Thyroid gland (tissue), 4 donors: Measurements from ENCODE around the gene DHRS4.
"Not testable (repeated sequence)": the region's sequence is repeated elsewhere in the genome, so short reads cannot be mapped to it uniquely, and the experiment has no call there.

Experiments
- POLR2A ChIP-seq, 2 donors: fragments of 450-650 bp; IDR thresholded peaks; one replicate each; pipeline ENCODE4 v1.6.1; 2017; ENCODE audit warnings: antibody characterized with exemption in 2 of 2, mild to moderate bottlenecking in 2 of 2, moderate library complexity in 1 of 2
- TF ChIP-seq, protein P1 (sequence below), 6 experiments: fragments of 200-600 bp in 3 of 6; fragments of 450-650 bp in 3 of 6; sonication (generic) in 3 of 6; IDR thresholded peaks; one replicate each; pipeline ENCODE4 v1.5.1; 2016 to 2019; ENCODE audit warnings: antibody characterized with exemption in 6 of 6, mild to moderate bottlenecking in 2 of 6, inconsistent platforms in 1 of 6, moderate library complexity in 1 of 6

DNA sequence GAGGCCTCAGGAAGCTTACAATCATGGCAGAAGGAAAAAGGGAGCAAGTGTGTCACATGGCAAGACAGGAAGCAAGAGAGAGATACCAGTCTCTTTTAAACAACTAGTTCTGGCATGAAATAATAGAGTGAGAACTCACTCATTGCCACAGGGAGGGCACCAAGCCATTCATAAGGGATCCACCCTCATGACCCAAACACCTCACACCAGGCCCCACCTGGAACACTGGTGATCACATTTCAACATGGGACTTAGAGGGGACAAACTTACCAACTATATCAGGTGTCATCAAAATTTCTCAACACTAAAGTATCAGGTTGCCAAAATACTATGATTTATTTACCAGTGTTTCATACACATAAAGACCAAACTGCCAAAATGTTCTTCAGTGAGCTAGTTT lies 42.4 kb downstream of the DHRS4 start:
- TF ChIP-seq, protein P1, sequence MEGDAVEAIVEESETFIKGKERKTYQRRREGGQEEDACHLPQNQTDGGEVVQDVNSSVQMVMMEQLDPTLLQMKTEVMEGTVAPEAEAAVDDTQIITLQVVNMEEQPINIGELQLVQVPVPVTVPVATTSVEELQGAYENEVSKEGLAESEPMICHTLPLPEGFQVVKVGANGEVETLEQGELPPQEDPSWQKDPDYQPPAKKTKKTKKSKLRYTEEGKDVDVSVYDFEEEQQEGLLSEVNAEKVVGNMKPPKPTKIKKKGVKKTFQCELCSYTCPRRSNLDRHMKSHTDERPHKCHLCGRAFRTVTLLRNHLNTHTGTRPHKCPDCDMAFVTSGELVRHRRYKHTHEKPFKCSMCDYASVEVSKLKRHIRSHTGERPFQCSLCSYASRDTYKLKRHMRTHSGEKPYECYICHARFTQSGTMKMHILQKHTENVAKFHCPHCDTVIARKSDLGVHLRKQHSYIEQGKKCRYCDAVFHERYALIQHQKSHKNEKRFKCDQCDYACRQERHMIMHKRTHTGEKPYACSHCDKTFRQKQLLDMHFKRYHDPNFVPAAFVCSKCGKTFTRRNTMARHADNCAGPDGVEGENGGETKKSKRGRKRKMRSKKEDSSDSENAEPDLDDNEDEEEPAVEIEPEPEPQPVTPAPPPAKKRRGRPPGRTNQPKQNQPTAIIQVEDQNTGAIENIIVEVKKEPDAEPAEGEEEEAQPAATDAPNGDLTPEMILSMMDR (IDR thresholded peaks at IDR 0.05) = not testable (repeated sequence)
- TF ChIP-seq POLR2A (IDR thresholded peaks at IDR 0.05) = not testable (repeated sequence)
